ENCODE results near the gene MOK.

- TF ChIP-seq EZH2phosphoT487 (IDR thresholded peaks at IDR 0.05; ENCODE audit: low read depth) (no peak), CTCF (IDR thresholded peaks at IDR 0.05; ENCODE audit: low read depth, low read length) (no peak)
Observed at GRCh38 chr14:102215071-102215470, 89.9 kb downstream of the MOK start.

Data from OCI-LY3 (cell line).